Esophagus muscularis mucosa (tissue), 3 donors: Measurements from ENCODE around the gene IFNGR2.

Experiments
- CTCF ChIP-seq, 3 experiments: fragments of 200-600 bp in 2 of 3; fragments of 450-650 bp in 1 of 3; sonication (generic) in 2 of 3; IDR thresholded peaks; one replicate each; pipeline ENCODE4 v1.5.1; 2017 to 2019; ENCODE audit warnings: antibody characterized with exemption in 3 of 3, mild to moderate bottlenecking in 2 of 3, moderate library complexity in 1 of 3
- POLR2AphosphoS5 ChIP-seq, 2 donors: sonication (generic); formaldehyde crosslinking; IDR thresholded peaks; one replicate each; pipeline ENCODE4 v1.6.1; 2017; ENCODE audit warnings: antibody characterized with exemption in 2 of 2

GRCh38 chr21:33362044-33362555 is 41.1 kb upstream of the IFNGR2 start:
- TF ChIP-seq CTCF (IDR thresholded peaks at IDR 0.05) (no peak), POLR2AphosphoS5 (IDR thresholded peaks at IDR 0.05) (peak; percentile 21 to 71)
